HepG2 (cell line): Measurements from ENCODE around the gene GART. TPM values are rescaled to one million over a fixed set of nuclear protein-coding genes. Genes with fewer than 3 reads are reported as not detected.

Experiments used
- ELF4 ChIP-seq: sonication (generic); formaldehyde crosslinking; IDR thresholded peaks from 2 replicates; pipeline ENCODE4 v1.5.0; 2020; ENCODE audit warnings: missing genetic modification reagents, mild to moderate bottlenecking, moderate library complexity, borderline replicate concordance
- FOXM1 ChIP-seq: sonication (generic); formaldehyde crosslinking; IDR thresholded peaks from 2 replicates; pipeline ENCODE4 v1.5.0; 2020; ENCODE audit warnings: missing genetic modification reagents
- HDAC1 ChIP-seq: sonication (generic); formaldehyde crosslinking; IDR thresholded peaks from 2 replicates; pipeline ENCODE4 v1.5.1; 2020; ENCODE audit warnings: mild to moderate bottlenecking, missing genetic modification reagents
- MAFK ChIP-seq, 2 experiments: IDR thresholded peaks in 1 of 2; conservative IDR thresholded peaks in 1 of 2; 2 replicates each; pipeline ENCODE4 v1.6.1; 2011; ENCODE audit warnings: improper control_type of control experiment in 2 of 2, low read length in 2 of 2
- MED13 ChIP-seq: sonication (generic); formaldehyde crosslinking; IDR thresholded peaks from 2 replicates; pipeline ENCODE4 v1.5.0; 2020; ENCODE audit warnings: missing genetic modification reagents
- NCOA5 ChIP-seq: sonication (generic); formaldehyde crosslinking; IDR thresholded peaks from 2 replicates; pipeline ENCODE4 v1.4.0; 2020; ENCODE audit warnings: missing genetic modification reagents
- NFATC3 ChIP-seq: sonication (generic); formaldehyde crosslinking; IDR thresholded peaks from 2 replicates; pipeline ENCODE4 v1.5.1; 2020; ENCODE audit warnings: mild to moderate bottlenecking, missing genetic modification reagents
- NFIB ChIP-seq: sonication (generic); formaldehyde crosslinking; IDR thresholded peaks from 2 replicates; pipeline ENCODE4 v1.9.0; 2021; ENCODE audit warnings: missing genetic modification reagents, mild to moderate bottlenecking, borderline replicate concordance
- RAD51 ChIP-seq: fragments of 450-650 bp; IDR thresholded peaks from 2 replicates; pipeline ENCODE4 v1.6.1; 2016; ENCODE audit warnings: borderline replicate concordance
- RXRB ChIP-seq: IDR thresholded peaks from 2 replicates; pipeline ENCODE4 v1.6.1; 2016; ENCODE audit warnings: borderline replicate concordance, missing genetic modification reagents, missing compliant biosample characterization
- TEAD2 ChIP-seq: sonication (generic); formaldehyde crosslinking; IDR thresholded peaks from 2 replicates; pipeline ENCODE4 v1.9.0; 2021; ENCODE audit warnings: missing genetic modification reagents
- ZFP41 ChIP-seq: sonication (generic); formaldehyde crosslinking; IDR thresholded peaks from 2 replicates; pipeline ENCODE4 v1.4.0; 2020; ENCODE audit warnings: mild to moderate bottlenecking, missing genetic modification reagents, borderline replicate concordance
- ZNF20 ChIP-seq: sonication (generic); formaldehyde crosslinking; IDR thresholded peaks from 2 replicates; pipeline ENCODE4 v1.4.0; 2020; ENCODE audit warnings: mild to moderate bottlenecking, moderate library complexity, missing genetic modification reagents
- ZNF205 ChIP-seq: IDR thresholded peaks from 2 replicates; pipeline ENCODE4 v1.6.1; 2018; ENCODE audit warnings: missing biosample characterization, missing genetic modification reagents
- ZNF451 ChIP-seq: sonication (generic); formaldehyde crosslinking; IDR thresholded peaks from 2 replicates; pipeline ENCODE4 v1.5.0; 2020; ENCODE audit warnings: mild to moderate bottlenecking, missing genetic modification reagents
- ZNF549 ChIP-seq: sonication (generic); formaldehyde crosslinking; IDR thresholded peaks from 2 replicates; pipeline ENCODE4 v1.5.0; 2020; ENCODE audit warnings: missing genetic modification reagents
- ZNF607 ChIP-seq: sonication (generic); formaldehyde crosslinking; IDR thresholded peaks from 2 replicates; pipeline ENCODE4 v1.5.1; 2020; ENCODE audit warnings: missing genetic modification reagents, mild to moderate bottlenecking, borderline replicate concordance
- polyA plus RNA-seq, 8 experiments: library from polyadenylated mRNA; depleted of rRNA in 3 of 8; stranded (reverse) in 7 of 8; unstranded in 1 of 8; fragments of >200 nt; fragmentation: Illumina TruSeq in 4 of 8; extraction: Trizol in 4 of 8; gene quantifications; 2 replicates each; pipeline versions ENCODE4 v1.2.1 to v1.2.3, GENCODE V29; 2011 to 2016; ENCODE audit warnings: low read depth in 4 of 8, missing spikeins in 1 of 8, mixed read lengths in 1 of 8; ENCODE audit not compliant: insufficient read depth in 1 of 8
- total RNA-seq, 5 experiments: library from RNA; depleted of rRNA; stranded (reverse); fragments of >200 nt; fragmentation: Illumina TruSeq; extraction: Trizol; gene quantifications; 2 replicates each; pipeline ENCODE4 v1.2.3, GENCODE V29; 2016; ENCODE audit warnings: low read depth in 1 of 5
- TF ChIP-seq, protein P1 (sequence below): sonication (generic); formaldehyde crosslinking; IDR thresholded peaks from 2 replicates; pipeline ENCODE4 v1.8.0; 2022; ENCODE audit warnings: mild to moderate bottlenecking, missing genetic modification reagents; ENCODE audit not compliant: insufficient replicate concordance
- TF ChIP-seq, protein P2 (sequence below): IDR thresholded peaks from 2 replicates; pipeline ENCODE4 v1.6.1; 2016; ENCODE audit warnings: missing biosample characterization, missing genetic modification reagents, low read depth
- TF ChIP-seq, protein P3 (sequence below): sonication (generic); formaldehyde crosslinking; IDR thresholded peaks from 2 replicates; pipeline ENCODE4 v1.4.0; 2020; ENCODE audit warnings: missing genetic modification reagents
- TF ChIP-seq, protein P4 (sequence below): sonication (generic); formaldehyde crosslinking; IDR thresholded peaks from 2 replicates; pipeline ENCODE4 v1.5.1; 2020; ENCODE audit warnings: mild to moderate bottlenecking, missing genetic modification reagents, borderline replicate concordance
- TF ChIP-seq, protein P5 (sequence below): sonication (generic); formaldehyde crosslinking; IDR thresholded peaks from 2 replicates; pipeline ENCODE4 v1.8.1; 2023; ENCODE audit warnings: missing genetic modification reagents, inconsistent platforms, borderline replicate concordance

The GART gene
- total and polyA plus RNA-seq, 2 of the 13 experiments (the other 11 are each of a cell fraction or from before 2014, with no cell fraction given) = 17.9 to 109 TPM

DNA sequence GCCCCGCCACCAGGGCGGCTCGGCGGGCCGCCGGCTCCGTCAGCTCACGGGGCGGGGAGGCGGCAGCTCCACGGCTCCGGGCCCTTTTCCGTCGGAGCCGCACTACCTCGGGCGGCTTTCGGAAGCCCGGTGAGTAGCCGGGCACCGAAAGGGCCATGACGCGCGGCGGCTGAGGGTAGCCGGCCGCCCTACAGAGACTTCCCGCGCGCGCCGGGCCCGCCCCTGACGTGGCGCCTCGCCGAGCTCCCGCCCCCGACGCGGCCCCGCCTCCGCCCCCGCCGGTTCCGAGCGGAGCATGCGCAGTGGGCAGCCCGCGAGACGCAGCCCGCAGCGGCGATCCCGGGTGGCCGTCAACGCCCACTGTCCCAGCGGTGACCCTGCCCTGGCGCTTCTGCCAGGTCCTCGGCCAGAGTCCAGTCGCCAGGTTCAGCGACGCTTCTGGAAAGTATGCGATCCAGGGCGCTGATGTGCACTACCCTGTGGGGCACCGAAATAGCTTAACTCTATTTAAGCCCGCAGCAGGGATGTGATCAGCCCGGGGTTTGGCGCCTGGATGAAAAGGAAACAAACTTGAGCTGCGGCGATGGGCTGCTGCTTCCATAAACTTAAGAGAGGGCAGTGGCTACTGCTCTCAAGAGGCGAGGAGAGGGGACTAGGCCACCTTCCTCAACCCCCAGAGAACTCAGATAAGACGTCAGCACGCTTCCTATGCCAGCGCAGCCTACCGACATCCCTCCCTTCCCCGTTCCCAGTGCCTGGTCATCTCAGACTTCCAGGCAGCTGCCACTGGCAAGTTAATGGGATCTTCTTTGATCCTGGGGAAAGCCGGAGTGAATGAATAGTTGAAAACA lies 46.8 kb upstream of the GART start, which contains the start of gene DONSON (continued):
- TF ChIP-seq, protein P1, sequence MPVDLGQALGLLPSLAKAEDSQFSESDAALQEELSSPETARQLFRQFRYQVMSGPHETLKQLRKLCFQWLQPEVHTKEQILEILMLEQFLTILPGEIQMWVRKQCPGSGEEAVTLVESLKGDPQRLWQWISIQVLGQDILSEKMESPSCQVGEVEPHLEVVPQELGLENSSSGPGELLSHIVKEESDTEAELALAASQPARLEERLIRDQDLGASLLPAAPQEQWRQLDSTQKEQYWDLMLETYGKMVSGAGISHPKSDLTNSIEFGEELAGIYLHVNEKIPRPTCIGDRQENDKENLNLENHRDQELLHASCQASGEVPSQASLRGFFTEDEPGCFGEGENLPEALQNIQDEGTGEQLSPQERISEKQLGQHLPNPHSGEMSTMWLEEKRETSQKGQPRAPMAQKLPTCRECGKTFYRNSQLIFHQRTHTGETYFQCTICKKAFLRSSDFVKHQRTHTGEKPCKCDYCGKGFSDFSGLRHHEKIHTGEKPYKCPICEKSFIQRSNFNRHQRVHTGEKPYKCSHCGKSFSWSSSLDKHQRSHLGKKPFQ (CRISPR knock-in tag) = no peak
- TF ChIP-seq, protein P2, sequence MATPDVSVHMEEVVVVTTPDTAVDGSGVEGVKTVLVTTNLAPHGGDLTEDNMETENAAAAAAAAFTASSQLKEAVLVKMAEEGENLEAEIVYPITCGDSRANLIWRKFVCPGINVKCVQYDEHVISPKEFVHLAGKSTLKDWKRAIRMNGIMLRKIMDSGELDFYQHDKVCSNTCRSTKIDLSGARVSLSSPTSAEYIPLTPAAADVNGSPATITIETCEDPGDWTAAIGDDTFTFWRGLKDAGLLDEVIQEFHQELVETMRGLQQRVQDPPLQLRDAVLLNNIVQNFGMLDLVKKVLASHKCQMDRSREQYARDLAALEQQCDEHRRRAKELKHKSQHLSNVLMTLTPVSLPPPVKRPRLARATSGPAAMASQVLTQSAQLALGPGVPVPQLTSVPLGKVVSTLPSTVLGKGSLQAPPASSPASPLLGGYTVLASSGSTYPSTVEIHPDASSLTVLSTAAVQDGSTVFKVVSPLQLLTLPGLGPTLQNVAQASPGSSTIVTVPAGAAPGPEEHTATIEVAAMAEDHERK (CRISPR knock-in tag) = no peak; the same call in none of the 2 replicates
- TF ChIP-seq NFATC3 (no peak), ZNF549 (no peak), RXRB (CRISPR knock-in tag) (peak; percentile 86), ZNF607 (CRISPR knock-in tag) (no peak; the same call in 1 of the 2 replicates), NFIB (CRISPR knock-in tag) (no peak), ELF4 (CRISPR knock-in tag) (no peak), MED13 (peak; percentile 67; the same call in 1 of the 2 replicates), ZNF20 (CRISPR knock-in tag) (no peak), MAFK (conservative IDR thresholded peaks at IDR 0.05 in 1 of 2, IDR thresholded peaks at IDR 0.05 in 1 of 2; ENCODE audit: low read length in 2 of 2) (no peak), ZNF451 (CRISPR knock-in tag) (no peak), TEAD2 (CRISPR knock-in tag) (no peak), NCOA5 (CRISPR knock-in tag) (no peak), HDAC1 (CRISPR knock-in tag) (no peak), RAD51 (no peak), ZFP41 (CRISPR knock-in tag) (no peak), FOXM1 (CRISPR knock-in tag) (no peak), ZNF205 (CRISPR knock-in tag) (no peak)
- TF ChIP-seq, protein P3, sequence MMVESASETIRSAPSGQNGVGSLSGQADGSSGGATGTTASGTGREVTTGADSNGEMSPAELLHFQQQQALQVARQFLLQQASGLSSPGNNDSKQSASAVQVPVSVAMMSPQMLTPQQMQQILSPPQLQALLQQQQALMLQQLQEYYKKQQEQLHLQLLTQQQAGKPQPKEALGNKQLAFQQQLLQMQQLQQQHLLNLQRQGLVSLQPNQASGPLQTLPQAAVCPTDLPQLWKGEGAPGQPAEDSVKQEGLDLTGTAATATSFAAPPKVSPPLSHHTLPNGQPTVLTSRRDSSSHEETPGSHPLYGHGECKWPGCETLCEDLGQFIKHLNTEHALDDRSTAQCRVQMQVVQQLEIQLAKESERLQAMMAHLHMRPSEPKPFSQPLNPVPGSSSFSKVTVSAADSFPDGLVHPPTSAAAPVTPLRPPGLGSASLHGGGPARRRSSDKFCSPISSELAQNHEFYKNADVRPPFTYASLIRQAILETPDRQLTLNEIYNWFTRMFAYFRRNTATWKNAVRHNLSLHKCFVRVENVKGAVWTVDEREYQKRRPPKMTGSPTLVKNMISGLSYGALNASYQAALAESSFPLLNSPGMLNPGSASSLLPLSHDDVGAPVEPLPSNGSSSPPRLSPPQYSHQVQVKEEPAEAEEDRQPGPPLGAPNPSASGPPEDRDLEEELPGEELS = peak; percentile 57
- TF ChIP-seq, protein P4, sequence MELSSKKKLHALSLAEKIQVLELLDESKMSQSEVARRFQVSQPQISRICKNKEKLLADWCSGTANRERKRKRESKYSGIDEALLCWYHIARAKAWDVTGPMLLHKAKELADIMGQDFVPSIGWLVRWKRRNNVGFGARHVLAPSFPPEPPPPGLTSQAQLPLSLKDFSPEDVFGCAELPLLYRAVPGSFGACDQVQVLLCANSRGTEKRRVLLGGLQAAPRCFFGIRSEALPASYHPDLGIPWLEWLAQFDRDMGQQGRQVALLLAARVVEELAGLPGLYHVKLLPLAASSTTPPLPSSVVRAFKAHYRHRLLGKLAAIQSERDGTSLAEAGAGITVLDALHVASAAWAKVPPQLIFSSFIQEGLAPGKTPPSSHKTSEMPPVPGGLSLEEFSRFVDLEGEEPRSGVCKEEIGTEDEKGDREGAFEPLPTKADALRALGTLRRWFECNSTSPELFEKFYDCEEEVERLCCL (CRISPR knock-in tag) = no peak
- TF ChIP-seq, protein P5, sequence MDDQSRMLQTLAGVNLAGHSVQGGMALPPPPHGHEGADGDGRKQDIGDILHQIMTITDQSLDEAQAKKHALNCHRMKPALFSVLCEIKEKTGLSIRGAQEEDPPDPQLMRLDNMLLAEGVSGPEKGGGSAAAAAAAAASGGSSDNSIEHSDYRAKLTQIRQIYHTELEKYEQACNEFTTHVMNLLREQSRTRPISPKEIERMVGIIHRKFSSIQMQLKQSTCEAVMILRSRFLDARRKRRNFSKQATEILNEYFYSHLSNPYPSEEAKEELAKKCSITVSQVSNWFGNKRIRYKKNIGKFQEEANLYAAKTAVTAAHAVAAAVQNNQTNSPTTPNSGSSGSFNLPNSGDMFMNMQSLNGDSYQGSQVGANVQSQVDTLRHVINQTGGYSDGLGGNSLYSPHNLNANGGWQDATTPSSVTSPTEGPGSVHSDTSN (CRISPR knock-in tag) = peak; percentile 57; the same call in 1 of the 2 replicates
